Trophoblast cell (in vitro differentiated cells and primary cell): ENCODE results near the gene ACTR1A.

Source experiments
- DNase-seq, 2 donors: peaks; one replicate each; pipeline ENCODE4 v3.0.0-alpha.2; 2016
- H2AFZ ChIP-seq: 2 replicates; pipeline ENCODE4 v1.6.1; 2013; ENCODE audit warnings: low read length, moderate library complexity, mild to moderate bottlenecking; ENCODE audit not compliant: insufficient read depth, poor library complexity
- H2AK5ac ChIP-seq: 2 replicates; pipeline ENCODE4 v1.6.1; 2013; ENCODE audit warnings: mild to moderate bottlenecking, low read length
- H2BK120ac ChIP-seq: 2 replicates; pipeline ENCODE4 v1.6.1; 2013; ENCODE audit warnings: low read length, mild to moderate bottlenecking, moderate library complexity; ENCODE audit not compliant: insufficient read depth, poor library complexity
- H2BK12ac ChIP-seq: 2 replicates; pipeline ENCODE4 v1.6.1; 2013; ENCODE audit warnings: mild to moderate bottlenecking, low read length, moderate library complexity
- H2BK5ac ChIP-seq: 2 replicates; pipeline ENCODE4 v1.6.1; 2013; ENCODE audit warnings: low read length, low read depth, moderate library complexity, mild to moderate bottlenecking; ENCODE audit not compliant: poor library complexity
- H3K14ac ChIP-seq: 2 replicates; pipeline ENCODE4 v1.6.1; 2013; ENCODE audit warnings: mild to moderate bottlenecking, low read length
- H3K18ac ChIP-seq: 2 replicates; pipeline ENCODE4 v1.6.1; 2013; ENCODE audit warnings: mild to moderate bottlenecking, low read length
- H3K23ac ChIP-seq: 2 replicates; pipeline ENCODE4 v1.6.1; 2013; ENCODE audit warnings: low read length
- H3K27ac ChIP-seq: 2 replicates; pipeline ENCODE4 v1.5.1; 2013; ENCODE audit warnings: low read depth, mild to moderate bottlenecking, inconsistent platforms, low read length, moderate library complexity
- H3K27me3 ChIP-seq: 2 replicates; pipeline ENCODE4 v1.6.1; 2013; ENCODE audit warnings: inconsistent platforms, mild to moderate bottlenecking, low read length, moderate library complexity; ENCODE audit not compliant: insufficient read depth
- H3K36me3 ChIP-seq, 2 experiments: 1 replicate in 1 of 2; 2 replicates in 1 of 2; pipeline ENCODE4 v1.6.1; 2013; ENCODE audit warnings: low read length in 2 of 2, mild to moderate bottlenecking in 2 of 2, moderate library complexity in 1 of 2; ENCODE audit not compliant: insufficient read depth in 2 of 2, control insufficient read depth in 1 of 2
- H3K4ac ChIP-seq: 2 replicates; pipeline ENCODE4 v1.6.1; 2013; ENCODE audit warnings: low read depth, mild to moderate bottlenecking, low read length, moderate library complexity
- H3K4me1 ChIP-seq, 2 experiments: 1 replicate in 1 of 2; 2 replicates in 1 of 2; pipeline ENCODE4 v1.6.1; 2013; ENCODE audit warnings: low read length in 2 of 2, mild to moderate bottlenecking in 2 of 2, moderate library complexity in 1 of 2; ENCODE audit not compliant: insufficient read depth in 2 of 2, control insufficient read depth in 1 of 2
- H3K4me2 ChIP-seq: 2 replicates; pipeline ENCODE4 v1.6.1; 2013; ENCODE audit warnings: inconsistent platforms, mild to moderate bottlenecking, low read length, moderate library complexity
- H3K4me3 ChIP-seq: 2 replicates; pipeline ENCODE4 v1.5.1; 2013; ENCODE audit warnings: mild to moderate bottlenecking, low read depth, low read length, inconsistent platforms
- H3K79me1 ChIP-seq: one replicate; pipeline ENCODE4 v1.6.1; 2013; ENCODE audit warnings: low read length
- H3K79me2 ChIP-seq: 2 replicates; pipeline ENCODE4 v1.6.1; 2013; ENCODE audit warnings: low read length, mild to moderate bottlenecking; ENCODE audit not compliant: control insufficient read depth, insufficient read depth, poor library complexity
- H3K9ac ChIP-seq: 2 replicates; pipeline ENCODE4 v1.6.1; 2013; ENCODE audit warnings: mild to moderate bottlenecking, low read length
- H3K9me3 ChIP-seq: 2 replicates; pipeline ENCODE4 v1.6.1; 2013; ENCODE audit warnings: low read depth, mild to moderate bottlenecking, control low read depth, inconsistent platforms, low read length; ENCODE audit not compliant: insufficient read depth
- H4K12ac ChIP-seq: 2 replicates; pipeline ENCODE4 v1.6.1; 2013; ENCODE audit warnings: low read depth, mild to moderate bottlenecking, low read length, moderate library complexity
- H4K8ac ChIP-seq: 2 replicates; pipeline ENCODE4 v1.6.1; 2013; ENCODE audit warnings: low read depth, mild to moderate bottlenecking, low read length, moderate library complexity
- H4K91ac ChIP-seq: one replicate; pipeline ENCODE4 v1.6.1; 2013; ENCODE audit warnings: low read depth, mild to moderate bottlenecking, low read length, moderate library complexity
- WGBS: extraction: QIAGEN DNeasy Blood & Tissue Kit; methylation state at CpG from one replicate; pipeline ENCODE4 v1.1.7; 2013; ENCODE audit warnings: missing lambda C conversion rate; ENCODE audit not compliant: insufficient read length, insufficient coverage; ENCODE audit errors: extremely low coverage; 5-methylcytosine and 5-hydroxymethylcytosine counted together

Gene ACTR1A

GRCh38 chr10:102463983-102464382 is 38.5 kb downstream of the ACTR1A start:
- no peak overlapping the region for H3K4ac ChIP-seq
- no peak overlapping the region for H4K8ac ChIP-seq
- no peak overlapping the region for H2AK5ac ChIP-seq
- no peak for DNase-seq
- peaks cover 3% of the 10 kb centered on the region for H3K79me2 ChIP-seq
- no peak overlapping the region for H2AFZ ChIP-seq
- no peak overlapping the region for H2BK120ac ChIP-seq
- H3K79me1 ChIP-seq = peaks cover 6% of the 10 kb centered on the region
- no peak overlapping the region for H3K14ac ChIP-seq
- no peaks in the 10 kb centered on the region for H3K27me3 ChIP-seq
- no peak overlapping the region for H3K23ac ChIP-seq
- peaks cover 0 to 1% of the 10 kb centered on the region in 2 experiments for H3K36me3 ChIP-seq
- peaks cover 11 to 19% of the 10 kb centered on the region in 2 experiments for H3K4me1 ChIP-seq
- H3K9ac ChIP-seq = no peak overlapping the region
- H3K9me3 ChIP-seq = peaks cover 1% of the 10 kb centered on the region
- no peak overlapping the region for H3K18ac ChIP-seq
- WGBS = no CpG with 5 or more reads among the region's 10 CpGs
- no peak overlapping the region for H3K4me2 ChIP-seq
- H3K4me3 ChIP-seq = no peak overlapping the region
- no peak overlapping the region for H4K12ac ChIP-seq
- no peak overlapping the region for H3K27ac ChIP-seq
- H2BK12ac ChIP-seq = no peak overlapping the region
- H2BK5ac ChIP-seq = no peak overlapping the region
- no peak overlapping the region for H4K91ac ChIP-seq

GRCh38 chr10:102462512-102463054 is 39.9 kb downstream of the ACTR1A start:
- Histone ChIP-seq H3K9ac (no peak overlapping the region), H3K4ac (no peak overlapping the region)
- WGBS = no CpG with 5 or more reads among the region's 6 CpGs

GRCh38 chr10:102461187-102462054 is 41.1 kb downstream of the ACTR1A start:
- no peaks in the 10 kb centered on the region for H3K36me3 ChIP-seq
- H3K23ac ChIP-seq = no peak overlapping the region
- peak overlapping the region; percentile 93 for H4K12ac ChIP-seq
- H3K9me3 ChIP-seq = peaks cover 1% of the 10 kb centered on the region
- peak; percentile 98 to 99 for DNase-seq
- peak overlapping the region; percentile 50 for H3K4me3 ChIP-seq
- H3K4ac ChIP-seq = peak overlapping the region; percentile 38
- peak overlapping the region; percentile 16 for H2BK5ac ChIP-seq
- H2AK5ac ChIP-seq = no peak overlapping the region
- H3K79me2 ChIP-seq = peaks cover 3% of the 10 kb centered on the region
- H3K27ac ChIP-seq = peak overlapping the region; percentile 2
- H4K8ac ChIP-seq = peak overlapping the region; percentile 98
- peak overlapping the region; percentile 21 for H3K9ac ChIP-seq
- H2BK12ac ChIP-seq = peak overlapping the region; percentile 75
- H3K79me1 ChIP-seq = peaks cover 6% of the 10 kb centered on the region
- peak overlapping the region; percentile 95 for H3K4me2 ChIP-seq
- H3K18ac ChIP-seq = no peak overlapping the region
- peak overlapping the region; percentile 94 for H2AFZ ChIP-seq
- peaks cover 11 to 19% of the 10 kb centered on the region in 2 experiments for H3K4me1 ChIP-seq
- H2BK120ac ChIP-seq = peak overlapping the region; percentile 74
- H3K27me3 ChIP-seq = no peaks in the 10 kb centered on the region
- peak overlapping the region; percentile 87 for H4K91ac ChIP-seq
- peak overlapping the region; percentile 45 for H3K14ac ChIP-seq
- WGBS = no CpG with 5 or more reads among the region's 54 CpGs

More at GRCh38 chr10:102462512-102463054, 39.9 kb downstream of the ACTR1A start:
- peak overlapping the region; percentile 14 for H3K4me2 ChIP-seq
- H3K9me3 ChIP-seq = peaks cover 1% of the 10 kb centered on the region
- H4K12ac ChIP-seq = no peak overlapping the region
- H2BK12ac ChIP-seq = no peak overlapping the region
- H3K14ac ChIP-seq = no peak overlapping the region
- H3K23ac ChIP-seq = no peak overlapping the region
- no peak overlapping the region for H4K8ac ChIP-seq
- peaks cover 6% of the 10 kb centered on the region for H3K79me1 ChIP-seq
- H2AFZ ChIP-seq = no peak overlapping the region
- no peak overlapping the region for H4K91ac ChIP-seq
- no peak overlapping the region for H2BK5ac ChIP-seq
- H3K27ac ChIP-seq = no peak overlapping the region
- peaks cover 3% of the 10 kb centered on the region for H3K79me2 ChIP-seq
- H3K4me1 ChIP-seq = peaks cover 11 to 19% of the 10 kb centered on the region in 2 experiments
- no peak for DNase-seq
- H3K18ac ChIP-seq = no peak overlapping the region
- H3K4me3 ChIP-seq = no peak overlapping the region
- no peak overlapping the region for H2BK120ac ChIP-seq
- no peaks in the 10 kb centered on the region for H3K27me3 ChIP-seq
- no peaks in the 10 kb centered on the region for H3K36me3 ChIP-seq
- no peak overlapping the region for H2AK5ac ChIP-seq

DNA sequence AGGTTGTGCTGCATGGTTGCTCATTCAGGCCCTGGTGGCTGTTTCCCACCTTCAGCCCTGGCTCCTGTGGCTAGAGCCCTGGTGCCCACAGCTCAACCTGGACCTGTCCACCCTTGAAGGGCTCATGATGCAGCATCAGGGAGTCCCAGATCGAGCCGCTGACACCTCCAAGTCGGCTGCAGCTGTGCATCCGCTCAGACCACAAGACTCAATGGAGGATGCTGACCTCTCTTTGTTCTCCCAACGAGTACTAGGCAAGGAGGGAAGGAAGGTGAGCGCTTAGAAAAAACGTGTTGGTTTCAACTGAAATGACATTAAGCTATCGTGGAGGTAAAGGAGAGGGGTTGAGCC is 41.7 kb downstream of the ACTR1A start:
- no CpG with 5 or more reads among the region's 8 CpGs for WGBS
- H3K79me1 ChIP-seq = peaks cover 8% of the 10 kb centered on the region
- peak overlapping the region; percentile 94 for H2AFZ ChIP-seq
- peaks cover 14 to 19% of the 10 kb centered on the region in 2 experiments for H3K4me1 ChIP-seq
- H3K79me2 ChIP-seq = peaks cover 3% of the 10 kb centered on the region
- H3K9me3 ChIP-seq = peaks cover 1% of the 10 kb centered on the region
- peak overlapping the region; percentile 93 for H4K12ac ChIP-seq
- H3K23ac ChIP-seq = no peak overlapping the region
- H3K4me2 ChIP-seq = peak overlapping the region; percentile 95
- H3K9ac ChIP-seq = no peak overlapping the region
- H3K18ac ChIP-seq = peak overlapping the region; percentile 11
- peaks cover 0 to 2% of the 10 kb centered on the region in 2 experiments for H3K36me3 ChIP-seq
- H3K4me3 ChIP-seq = no peak overlapping the region
- peak overlapping the region; percentile 98 for H4K8ac ChIP-seq
- H2BK12ac ChIP-seq = peak overlapping the region; percentile 75
- peak overlapping the region; percentile 55 for H2AK5ac ChIP-seq
- peak overlapping the region; percentile 74 for H2BK120ac ChIP-seq
- H3K14ac ChIP-seq = peak overlapping the region; percentile 45
- no peaks in the 10 kb centered on the region for H3K27me3 ChIP-seq
- DNase-seq = no peak
- peak overlapping the region; percentile 38 for H3K4ac ChIP-seq
- H2BK5ac ChIP-seq = no peak overlapping the region
- peak overlapping the region; percentile 2 for H3K27ac ChIP-seq
- H4K91ac ChIP-seq = peak overlapping the region; percentile 87
